ENCODE results near the gene DNASE2. TPM values are rescaled to one million over a fixed set of nuclear protein-coding genes. Genes with fewer than 3 reads are reported as not detected.

Gene DNASE2
- total and polyA plus RNA-seq, 2 of the 8 experiments (the other 6 are each of a cell fraction or from before 2014, with no cell fraction given): 33.2 to 48.2 TPM

- TF ChIP-seq MAX (IDR thresholded peaks at IDR 0.05): peak; percentile 23; the same call in 1 of the 2 replicates
- TF ChIP-seq CREB1 (IDR thresholded peaks at IDR 0.05): no peak; the same call in 1 of the 2 replicates
Measured at GRCh38 chr19:12838886-12839756, 42.1 kb downstream of the DNASE2 start (continued).

All from H1 (cell line).